Stimulated activated CD4-positive, alpha-beta T cell treated with anti-CD3 and anti-CD28 coated beads, Interleukin-12 subunit alpha, Interleukin-12 subunit beta, amount 100 ng/mL, for 48 hours (primary cell): Measurements from ENCODE around the gene TCEA3.

Experiments used
- DNase-seq, 3 donors: peaks; one replicate each; pipeline ENCODE4 v3.0.0-alpha.2; 2020; ENCODE audit warnings: low read depth in 2 of 3, low spot score in 1 of 3

The TCEA3 gene

GRCh38 chr1:23446661-23447310, 22.2 kb upstream of the TCEA3 start:
- DNase-seq, result no peak

GRCh38 chr1:23444596-23445390, 20.2 kb upstream of the TCEA3 start:
- DNase-seq, result no peak

GRCh38 chr1:23444104-23444533, 19.6 kb upstream of the TCEA3 start:
- no peak for DNase-seq

- DNase-seq, result no peak
Observed at GRCh38 chr1:23442751-23443150, 18.2 kb upstream of the TCEA3 start.

GRCh38 chr1:23441446-23442148, 17.0 kb upstream of the TCEA3 start:
- no peak for DNase-seq

GRCh38 chr1:23438545-23438944, 14.0 kb upstream of the TCEA3 start:
- no peak for DNase-seq

GRCh38 chr1:23437355-23437664, 12.8 kb upstream of the TCEA3 start:
- DNase-seq, result no peak

- DNase-seq, result no peak
Observed at GRCh38 chr1:23436520-23437354, 12.2 kb upstream of the TCEA3 start.

GRCh38 chr1:23434260-23434775, 9.8 kb upstream of the TCEA3 start:
- DNase-seq, result no peak

GRCh38 chr1:23433122-23433521, 8.6 kb upstream of the TCEA3 start:
- DNase-seq, result no peak

GRCh38 chr1:23431431-23431830, 6.9 kb upstream of the TCEA3 start:
- DNase-seq, result no peak

GRCh38 chr1:23430803-23431202, 6.3 kb upstream of the TCEA3 start:
- DNase-seq, result no peak

GRCh38 chr1:23428136-23428905, 3.8 kb upstream of the TCEA3 start:
- DNase-seq, result no peak

GRCh38 chr1:23427550-23427949, 3.0 kb upstream of the TCEA3 start:
- no peak for DNase-seq

GRCh38 chr1:23426828-23427227, 2.3 kb upstream of the TCEA3 start:
- DNase-seq, result no peak

- no peak for DNase-seq
Observed at GRCh38 chr1:23425193-23425494, 596 bp upstream of the TCEA3 start.

- DNase-seq, result no peak
Observed at GRCh38 chr1:23423415-23424292, 894 bp downstream of the TCEA3 start.

GRCh38 chr1:23422941-23423340, 1.6 kb downstream of the TCEA3 start:
- DNase-seq, result no peak

- DNase-seq, result peak in 2 of 3 donors; percentile 16 to 32
Observed at GRCh38 chr1:23422241-23422877, 2.2 kb downstream of the TCEA3 start.
